GM18873 (cell line): ENCODE results near the gene PIEZO2.
"Not testable (repeated sequence)": the region's sequence is repeated elsewhere in the genome, so short reads cannot be mapped to it uniquely, and the experiment has no call there.

Source experiments
- ATAC-seq: cut with Tn5 transposase; IDR thresholded peaks from one replicate; pipeline ENCODE4 v1.9.1; 2021; ENCODE audit warnings: mild to moderate bottlenecking, moderate library complexity, moderate number of reproducible peaks; ENCODE audit not compliant: unreplicated experiment, low FRiP score

PIEZO2 gene

DNA sequence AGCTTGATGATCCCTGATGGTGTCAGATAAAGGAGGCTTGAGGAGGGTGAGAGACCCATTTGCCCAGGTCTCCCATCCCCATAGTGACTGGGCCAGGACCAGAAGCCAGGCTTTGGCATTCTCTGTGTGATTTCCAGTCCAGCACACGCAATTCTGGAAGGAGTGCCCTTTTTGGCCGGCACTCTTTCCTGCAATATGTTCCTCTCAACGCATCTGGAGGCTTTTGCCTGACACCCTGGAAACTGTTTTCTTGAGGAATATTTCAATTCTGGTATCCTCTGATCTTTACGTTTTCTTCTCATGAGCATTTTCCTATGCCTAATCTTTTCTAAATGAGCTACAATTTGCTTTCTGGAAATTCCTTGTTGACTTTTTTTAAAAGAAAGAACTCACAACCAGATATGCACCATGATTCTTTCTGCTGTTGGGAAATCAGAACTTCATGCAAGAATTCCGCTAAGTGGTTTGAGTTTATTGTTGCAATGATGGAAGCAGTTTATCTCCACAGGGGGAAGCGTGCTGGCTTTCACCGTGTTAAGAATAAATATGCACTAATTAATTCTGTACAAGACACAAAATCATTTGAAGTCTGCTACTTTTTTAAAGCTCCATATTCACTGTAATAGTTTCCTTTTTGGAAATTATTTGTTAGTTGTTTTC lies 479.8 kb downstream of the PIEZO2 start:
- ATAC-seq = no peak

DNA sequence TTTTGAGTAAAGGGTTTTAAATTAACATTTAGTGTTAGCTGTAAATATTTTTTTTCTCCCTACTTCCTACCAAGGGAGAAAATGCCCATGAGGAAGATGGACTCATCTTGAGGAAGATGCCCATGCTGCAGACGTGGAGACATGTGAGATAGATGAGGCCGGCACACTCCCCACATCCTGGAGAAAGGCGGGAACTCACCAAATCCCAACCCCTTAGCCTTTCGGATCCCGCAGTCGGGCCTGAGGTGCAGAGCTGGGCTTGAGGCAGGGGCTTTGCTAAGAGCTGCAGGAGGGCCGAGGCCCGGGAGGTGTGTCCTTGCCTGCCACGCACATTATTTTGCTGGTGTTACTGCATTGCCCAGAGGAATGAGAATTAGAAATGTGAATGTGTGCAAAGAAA lies 485.6 kb downstream of the PIEZO2 start:
- no peak for ATAC-seq

DNA sequence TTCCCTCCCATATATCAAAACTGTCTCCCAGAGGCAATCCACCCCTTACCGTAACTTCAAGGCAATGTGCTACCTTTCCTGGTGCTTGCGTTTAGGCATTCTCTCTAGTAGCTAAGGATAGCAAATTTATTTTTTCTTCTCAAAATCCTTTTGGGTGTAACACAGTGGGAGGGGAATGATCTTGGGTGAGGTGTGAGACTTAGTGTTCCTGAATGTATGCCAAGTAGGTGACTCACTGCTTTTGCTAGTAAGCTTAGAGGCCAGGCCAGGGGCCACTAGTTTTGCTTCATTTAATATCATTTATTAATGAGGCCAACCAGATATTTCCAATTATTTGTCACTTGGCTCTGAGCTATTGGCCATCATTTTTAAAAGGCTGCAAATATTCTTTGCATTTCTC lies 488.1 kb downstream of the PIEZO2 start:
- ATAC-seq = no peak

DNA sequence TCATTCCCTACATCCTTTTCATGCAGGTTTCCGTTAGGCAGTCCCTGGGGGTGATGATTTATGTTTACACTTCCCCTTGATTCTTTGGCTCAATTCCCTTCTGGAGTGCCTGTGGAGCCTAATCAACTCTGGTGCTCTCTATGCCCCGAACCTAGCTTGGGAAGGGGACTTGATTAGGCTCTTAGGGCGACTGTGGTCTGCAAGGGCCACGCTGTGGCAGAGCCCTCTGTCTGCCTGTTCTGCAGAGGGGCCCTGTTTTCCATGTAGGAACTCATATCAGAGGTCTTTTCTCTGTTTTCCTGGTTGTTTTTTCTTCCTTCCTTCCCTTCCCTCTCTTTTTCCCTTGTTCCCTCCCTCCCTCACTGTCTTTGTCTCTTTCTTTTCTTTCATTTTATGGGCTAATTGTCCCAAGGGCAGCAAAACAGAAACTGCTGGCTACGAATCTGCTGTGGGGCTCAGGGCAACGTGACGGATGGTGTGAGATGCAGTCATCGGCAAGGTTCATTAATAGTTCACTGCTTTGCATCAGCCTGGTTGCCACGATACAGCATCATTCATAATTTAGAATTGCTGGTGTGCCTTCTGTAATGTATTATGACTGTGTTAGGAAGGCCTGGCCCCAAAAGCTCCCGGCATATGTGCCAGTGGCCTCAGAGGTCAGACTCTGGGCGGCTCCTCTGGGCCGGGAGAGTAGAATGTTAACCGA lies 489.0 kb downstream of the PIEZO2 start:
- ATAC-seq = no peak

DNA sequence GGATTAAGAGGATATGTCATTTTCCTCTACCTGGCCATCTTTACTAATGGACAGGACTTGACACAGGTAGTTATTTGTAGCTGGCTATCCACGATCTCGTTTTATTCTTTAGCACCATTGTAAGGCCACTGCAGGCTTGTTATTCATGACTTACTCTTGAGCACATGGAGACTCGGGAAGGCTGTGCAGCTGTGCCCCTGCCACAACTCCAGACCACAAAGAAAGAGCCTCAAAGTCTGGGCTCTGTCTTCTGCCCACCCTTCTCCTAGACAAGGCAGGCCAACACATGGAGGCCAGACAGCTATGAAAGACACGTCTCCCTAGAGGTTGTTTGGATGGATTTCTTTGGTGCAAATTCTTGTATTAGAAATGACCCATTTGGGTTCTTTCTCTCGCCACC lies 489.8 kb downstream of the PIEZO2 start:
- ATAC-seq = no peak

DNA sequence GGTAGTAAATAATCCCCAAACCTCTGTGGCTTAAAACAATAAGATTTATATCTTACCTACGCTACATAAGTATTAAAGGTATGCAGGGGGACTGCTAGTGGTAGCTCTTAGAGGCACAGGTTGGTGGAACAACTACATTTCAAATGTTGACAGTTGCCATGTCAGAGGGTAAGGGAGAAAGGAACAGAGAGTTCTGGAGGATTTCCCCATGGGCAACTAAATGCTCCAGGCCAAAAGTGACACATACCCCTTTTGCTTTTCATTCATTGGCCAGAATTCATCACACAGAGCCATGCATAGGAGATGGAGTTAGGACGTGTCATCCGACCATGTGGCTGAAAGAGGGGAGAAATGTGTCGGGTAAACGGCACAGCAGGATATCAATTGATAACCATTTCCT lies 490.4 kb downstream of the PIEZO2 start:
- no peak for ATAC-seq

DNA sequence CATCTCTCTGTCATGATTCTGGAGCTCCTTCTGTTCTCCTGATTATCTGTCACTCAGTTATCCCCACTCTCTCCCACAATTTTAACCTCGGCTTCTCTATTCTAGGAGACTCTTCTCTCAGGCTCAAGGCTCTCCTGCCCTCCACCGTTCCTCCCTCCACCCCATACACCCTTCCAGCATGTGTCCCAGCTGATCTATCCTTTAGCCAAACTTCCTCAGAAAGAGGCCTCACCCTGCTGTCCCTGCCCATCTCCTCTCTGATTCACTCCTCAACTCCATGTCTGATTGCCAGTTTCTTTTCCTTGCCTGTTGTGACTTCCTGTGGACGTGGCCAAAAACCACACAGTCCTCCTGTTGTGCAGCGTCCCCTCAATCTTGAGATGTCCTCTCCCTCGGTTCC lies 505.4 kb downstream of the PIEZO2 start:
- ATAC-seq = not testable (repeated sequence)

DNA sequence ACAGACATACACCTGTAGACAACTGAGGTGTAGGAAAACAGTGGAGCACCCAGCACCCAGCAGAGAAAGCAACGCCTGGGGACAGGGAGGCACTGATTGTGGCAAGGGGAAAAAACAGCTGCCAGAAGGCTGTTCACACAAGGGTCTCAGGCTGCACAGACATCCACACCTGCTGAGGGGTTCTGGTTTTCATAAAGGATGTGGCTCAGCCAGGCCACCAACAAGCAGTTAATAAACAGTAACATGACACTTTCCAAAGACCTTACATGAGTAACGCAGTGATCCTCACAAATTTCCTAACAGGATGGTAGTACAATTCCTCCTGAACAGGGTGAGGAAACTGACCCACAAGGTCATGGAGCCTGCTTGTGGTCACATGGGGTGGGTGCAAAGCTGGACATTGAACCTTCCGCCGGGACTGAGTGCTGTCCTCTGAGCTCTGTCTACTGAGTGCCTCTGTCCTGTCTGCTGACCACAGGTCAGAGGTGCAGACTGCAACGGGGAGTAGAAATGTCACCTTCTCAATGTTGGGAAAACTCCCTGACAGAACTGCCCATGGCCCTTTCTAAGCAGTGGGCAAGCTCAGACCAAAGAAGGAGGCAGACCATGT lies 506.3 kb downstream of the PIEZO2 start:
- ATAC-seq = peak; percentile 53

DNA sequence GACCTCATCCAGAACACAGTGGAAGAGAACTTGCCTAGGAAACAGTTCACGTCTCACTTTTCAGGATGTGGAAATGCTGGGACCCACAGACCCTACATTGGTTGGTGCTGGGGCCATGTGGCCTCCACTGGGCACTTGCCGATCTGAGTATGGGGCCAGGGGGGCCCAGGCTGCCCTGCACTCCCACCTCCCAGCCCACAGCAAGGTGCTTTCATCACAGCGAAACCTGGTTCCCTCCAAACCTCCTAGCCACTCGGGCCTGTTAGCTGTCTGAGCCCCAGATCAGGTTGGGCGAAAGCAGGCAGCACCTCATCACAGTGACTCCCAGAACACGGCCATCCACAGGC lies 510.9 kb downstream of the PIEZO2 start:
- not testable (repeated sequence) for ATAC-seq

DNA sequence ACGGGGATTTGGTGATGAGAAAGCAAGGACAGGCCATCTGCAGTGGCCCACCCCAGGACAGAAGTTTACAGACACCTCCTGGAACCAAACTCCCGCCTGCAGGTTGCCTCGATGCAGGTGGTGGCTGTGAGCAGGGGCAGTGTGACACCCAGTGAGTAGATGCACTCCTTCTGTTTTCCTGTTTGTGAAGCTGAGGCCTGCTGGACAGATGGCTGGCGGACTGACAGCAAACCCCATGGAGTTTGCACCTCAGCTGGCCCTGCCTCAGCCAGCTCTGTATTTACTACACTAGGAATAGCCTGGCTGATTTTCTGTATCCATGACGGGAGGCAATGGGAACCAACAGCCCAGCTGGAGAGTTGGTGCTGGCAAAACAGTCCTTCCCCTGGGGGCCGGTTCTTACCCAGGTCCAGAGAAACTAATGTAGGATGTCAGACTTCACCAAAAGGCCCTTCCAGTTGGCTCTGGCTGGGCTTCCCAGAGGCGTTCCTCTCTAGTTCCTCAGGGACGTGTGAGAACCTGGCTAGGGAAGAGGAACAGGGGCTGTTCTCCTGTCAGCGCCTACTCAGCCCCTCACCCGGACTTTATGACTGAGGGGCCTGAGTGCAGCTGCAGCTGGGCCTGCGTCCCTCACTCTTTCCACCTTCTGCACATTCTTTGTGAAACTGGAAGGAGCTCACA lies 511.4 kb downstream of the PIEZO2 start:
- not testable (repeated sequence) for ATAC-seq

DNA sequence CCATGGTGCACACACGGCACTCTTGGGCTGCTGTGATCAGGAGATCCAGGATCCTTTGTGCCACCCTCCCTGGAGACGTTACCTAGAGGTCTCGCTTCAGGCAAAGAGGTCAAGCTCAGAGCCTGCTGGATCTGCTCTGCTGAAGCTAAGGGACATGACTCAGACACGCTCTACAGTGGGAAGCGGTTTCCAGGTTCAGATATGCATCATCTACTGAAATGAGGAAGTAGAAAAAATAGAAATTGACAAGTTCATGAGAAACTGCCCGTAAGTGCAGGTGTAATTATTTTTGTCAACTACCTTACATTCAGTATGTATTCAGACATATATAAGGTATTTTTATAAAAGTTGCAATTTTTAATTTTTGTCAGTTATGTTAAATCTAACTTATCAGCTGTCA lies 520.3 kb downstream of the PIEZO2 start:
- peak; percentile 93 for ATAC-seq

DNA sequence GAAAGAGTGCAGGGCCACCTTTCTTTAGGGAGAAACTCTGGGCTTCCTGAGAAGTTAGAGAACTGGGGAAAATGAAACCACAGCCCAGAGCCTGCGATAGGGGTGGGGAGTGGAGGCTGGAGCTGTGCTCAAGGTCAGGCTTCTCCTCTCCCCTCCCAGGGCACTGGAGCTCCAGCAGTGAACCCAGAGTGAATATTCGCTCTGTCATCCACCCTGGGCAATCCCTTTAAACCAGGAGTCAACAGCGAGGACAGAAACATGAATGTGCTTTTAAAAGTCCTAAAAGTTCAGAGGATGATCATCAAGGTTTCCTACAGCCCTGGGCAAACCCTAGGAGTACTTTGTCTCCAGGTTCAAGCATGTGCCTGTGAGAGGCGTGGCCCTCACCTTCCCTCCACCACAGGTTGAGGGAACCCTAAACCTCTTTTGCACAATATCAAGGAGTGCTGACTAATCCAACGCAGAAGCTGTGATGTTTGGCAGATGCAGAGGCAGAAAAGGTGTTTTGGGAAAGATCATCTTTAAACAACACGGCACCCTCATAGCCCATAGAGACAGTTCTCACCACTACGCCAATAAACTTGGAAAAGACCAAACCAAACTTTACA lies 522.7 kb downstream of the PIEZO2 start:
- not testable (repeated sequence) for ATAC-seq

DNA sequence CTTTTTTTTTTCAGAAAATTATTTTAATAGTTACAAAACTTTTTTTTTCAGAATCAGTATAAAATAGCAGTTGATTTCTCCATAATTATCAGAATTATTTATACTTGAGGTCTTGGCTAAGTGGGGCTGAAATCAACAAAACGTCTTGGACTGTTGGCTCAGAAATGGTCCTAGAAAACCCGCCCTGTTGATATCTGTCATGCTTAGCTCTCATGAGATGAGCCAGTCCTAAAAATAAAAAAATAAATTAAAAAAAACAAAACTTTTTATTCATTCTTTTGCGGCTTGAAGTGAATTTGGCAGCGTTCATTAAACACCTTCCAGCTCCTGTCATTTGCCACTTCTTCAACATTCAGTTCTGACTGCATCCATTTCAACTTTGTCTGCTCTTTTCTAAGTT lies 525.8 kb downstream of the PIEZO2 start:
- not testable (repeated sequence) for ATAC-seq

DNA sequence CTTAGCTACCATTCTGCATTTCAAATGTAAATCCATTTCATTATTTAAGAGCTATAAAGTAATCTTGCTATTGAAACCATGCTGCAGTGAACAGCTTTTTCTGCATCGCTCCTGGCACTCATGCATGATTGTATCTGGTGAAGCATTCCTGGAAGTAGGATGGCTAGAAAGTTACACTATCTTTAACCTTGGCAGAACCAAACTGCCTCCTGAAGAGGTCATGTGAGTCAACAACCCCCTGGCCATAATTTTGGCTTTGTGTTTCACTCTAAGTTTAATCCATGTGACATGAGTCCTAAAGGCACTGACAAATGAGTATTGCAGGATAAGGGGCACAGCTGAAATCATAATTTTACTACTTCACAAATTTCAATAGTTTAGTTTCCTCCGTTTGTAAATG lies 526.4 kb downstream of the PIEZO2 start:
- ATAC-seq = not testable (repeated sequence)

DNA sequence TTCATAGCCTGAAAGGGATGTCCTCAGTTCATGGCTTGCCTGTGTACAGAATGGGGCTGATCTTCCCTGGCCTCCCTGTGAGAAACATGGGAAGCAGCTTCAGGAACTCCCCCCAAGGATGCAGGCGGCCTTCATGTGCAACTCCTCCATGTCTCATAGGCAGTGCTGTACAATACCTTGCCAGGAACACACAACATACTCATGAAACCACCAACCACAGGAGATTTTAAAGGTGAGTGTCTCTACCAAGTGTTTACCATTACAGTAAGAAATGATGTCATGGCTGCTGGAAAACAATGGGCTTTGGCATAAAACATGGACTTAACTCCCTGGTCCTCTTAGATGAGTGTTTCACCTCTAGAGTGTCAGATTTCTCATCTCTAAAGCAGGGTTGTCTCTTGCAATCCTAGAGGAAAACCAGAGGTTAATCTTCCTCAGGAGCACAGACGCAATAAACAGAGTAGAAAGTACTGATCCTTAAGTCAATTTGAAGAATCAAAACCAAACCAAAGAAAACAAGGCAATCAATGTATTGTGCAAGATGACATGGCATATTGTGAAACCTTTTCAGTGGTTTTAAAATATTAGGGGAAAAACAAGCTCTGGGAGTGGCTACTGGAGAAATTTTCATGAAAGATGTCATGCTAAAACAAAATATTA lies 528.6 kb downstream of the PIEZO2 start:
- not testable (repeated sequence) for ATAC-seq
